ENCODE results near the gene MEI4. TPM values are rescaled to one million over a fixed set of nuclear protein-coding genes. Genes with fewer than 3 reads are reported as not detected.

The MEI4 gene
- 0.10 TPM for total RNA-seq

- Histone ChIP-seq H3K9me3 (ENCODE audit: low read depth, low read length) (no peaks in the 10 kb centered on the region), H3K27me3 (ENCODE audit: insufficient read depth, low read length) (no peaks in the 10 kb centered on the region), H3K4me1 (ENCODE audit: insufficient read depth, low read length) (no peaks in the 10 kb centered on the region), H3K4me3 (ENCODE audit: low read length) (no peak within 1 kb of the TSS)
These were observed at the start of gene MEI4 for GRCh38 chr6:77652739-77653138. Gene MEI4 (plus strand): TSS chr6:77653039. CDS start chr6:77690672, 37,633 bp downstream.

- Histone ChIP-seq H3K4me1 (ENCODE audit: insufficient read depth, low read length) (no peaks in the 10 kb centered on the region), H3K4me3 (ENCODE audit: low read length) (no peak overlapping the region), H3K9me3 (ENCODE audit: low read depth, low read length) (no peaks in the 10 kb centered on the region), H3K27me3 (ENCODE audit: insufficient read depth, low read length) (no peaks in the 10 kb centered on the region)
These were observed 48.4 kb upstream of the MEI4 start for GRCh38 chr6:77604476-77604875.

GRCh38 chr6:77607004-77607403, 45.8 kb upstream of the MEI4 start:
- Histone ChIP-seq H3K9me3 (ENCODE audit: low read depth, low read length) (no peaks in the 10 kb centered on the region), H3K4me1 (ENCODE audit: insufficient read depth, low read length) (no peaks in the 10 kb centered on the region), H3K27me3 (ENCODE audit: insufficient read depth, low read length) (no peaks in the 10 kb centered on the region), H3K4me3 (ENCODE audit: low read length) (no peak overlapping the region)

GRCh38 chr6:77609106-77609505, 43.7 kb upstream of the MEI4 start:
- no peak overlapping the region for H3K4me3 ChIP-seq (ENCODE audit: low read length)
- no peaks in the 10 kb centered on the region for H3K9me3 ChIP-seq (ENCODE audit: low read depth, low read length)
- H3K4me1 ChIP-seq (ENCODE audit: insufficient read depth, low read length), result no peaks in the 10 kb centered on the region
- H3K27me3 ChIP-seq (ENCODE audit: insufficient read depth, low read length), result no peaks in the 10 kb centered on the region

- H3K27me3 ChIP-seq (ENCODE audit: insufficient read depth, low read length), result no peaks in the 10 kb centered on the region
- no peaks in the 10 kb centered on the region for H3K4me1 ChIP-seq (ENCODE audit: insufficient read depth, low read length)
- H3K9me3 ChIP-seq (ENCODE audit: low read depth, low read length), result no peaks in the 10 kb centered on the region
- H3K4me3 ChIP-seq (ENCODE audit: low read length), result no peak overlapping the region
These were observed 33.7 kb upstream of the MEI4 start for GRCh38 chr6:77619114-77619513.

GRCh38 chr6:77620278-77620882, 32.5 kb upstream of the MEI4 start:
- H3K27me3 ChIP-seq (ENCODE audit: insufficient read depth, low read length), result no peaks in the 10 kb centered on the region
- H3K9me3 ChIP-seq (ENCODE audit: low read depth, low read length), result no peaks in the 10 kb centered on the region
- H3K4me3 ChIP-seq (ENCODE audit: low read length), result no peak overlapping the region
- H3K4me1 ChIP-seq (ENCODE audit: insufficient read depth, low read length), result no peaks in the 10 kb centered on the region

GRCh38 chr6:77624515-77624914, 28.3 kb upstream of the MEI4 start:
- H3K27me3 ChIP-seq (ENCODE audit: insufficient read depth, low read length), result no peaks in the 10 kb centered on the region
- no peaks in the 10 kb centered on the region for H3K9me3 ChIP-seq (ENCODE audit: low read depth, low read length)
- no peak overlapping the region for H3K4me3 ChIP-seq (ENCODE audit: low read length)
- no peaks in the 10 kb centered on the region for H3K4me1 ChIP-seq (ENCODE audit: insufficient read depth, low read length)

- no peaks in the 10 kb centered on the region for H3K4me1 ChIP-seq (ENCODE audit: insufficient read depth, low read length)
- H3K9me3 ChIP-seq (ENCODE audit: low read depth, low read length), result no peaks in the 10 kb centered on the region
- H3K27me3 ChIP-seq (ENCODE audit: insufficient read depth, low read length), result no peaks in the 10 kb centered on the region
- H3K4me3 ChIP-seq (ENCODE audit: low read length), result no peak overlapping the region
These were observed 26.4 kb upstream of the MEI4 start for GRCh38 chr6:77626426-77626825.

- Histone ChIP-seq H3K9me3 (ENCODE audit: low read depth, low read length) (no peaks in the 10 kb centered on the region), H3K4me3 (ENCODE audit: low read length) (no peak overlapping the region), H3K27me3 (ENCODE audit: insufficient read depth, low read length) (no peaks in the 10 kb centered on the region)
These were observed 22.8 kb upstream of the MEI4 start for GRCh38 chr6:77630014-77630413.

GRCh38 chr6:77633471-77633870, 19.4 kb upstream of the MEI4 start:
- Histone ChIP-seq H3K9me3 (ENCODE audit: low read depth, low read length) (no peaks in the 10 kb centered on the region), H3K27me3 (ENCODE audit: insufficient read depth, low read length) (no peaks in the 10 kb centered on the region), H3K4me3 (ENCODE audit: low read length) (no peak overlapping the region), H3K4me1 (ENCODE audit: insufficient read depth, low read length) (no peaks in the 10 kb centered on the region)

More at GRCh38 chr6:77630014-77630413, 22.8 kb upstream of the MEI4 start:
- no peaks in the 10 kb centered on the region for H3K4me1 ChIP-seq (ENCODE audit: insufficient read depth, low read length)

- Histone ChIP-seq H3K27me3 (ENCODE audit: insufficient read depth, low read length) (no peaks in the 10 kb centered on the region), H3K9me3 (ENCODE audit: low read depth, low read length) (no peaks in the 10 kb centered on the region), H3K4me1 (ENCODE audit: insufficient read depth, low read length) (no peaks in the 10 kb centered on the region), H3K4me3 (ENCODE audit: low read length) (no peak overlapping the region)
These were observed 18.7 kb upstream of the MEI4 start for GRCh38 chr6:77633993-77634715.

- no peaks in the 10 kb centered on the region for H3K9me3 ChIP-seq (ENCODE audit: low read depth, low read length)
- H3K4me3 ChIP-seq (ENCODE audit: low read length), result no peak overlapping the region
- H3K27me3 ChIP-seq (ENCODE audit: insufficient read depth, low read length), result no peaks in the 10 kb centered on the region
- no peaks in the 10 kb centered on the region for H3K4me1 ChIP-seq (ENCODE audit: insufficient read depth, low read length)
These were observed 14.6 kb upstream of the MEI4 start for GRCh38 chr6:77638129-77638830.

- H3K4me3 ChIP-seq (ENCODE audit: low read length), result no peak overlapping the region
- H3K27me3 ChIP-seq (ENCODE audit: insufficient read depth, low read length), result no peaks in the 10 kb centered on the region
These were observed 8.6 kb upstream of the MEI4 start for GRCh38 chr6:77644102-77644705.

GRCh38 chr6:77650098-77650663, 2.7 kb upstream of the MEI4 start:
- Histone ChIP-seq H3K9me3 (ENCODE audit: low read depth, low read length) (no peaks in the 10 kb centered on the region), H3K4me3 (ENCODE audit: low read length) (no peak overlapping the region), H3K27me3 (ENCODE audit: insufficient read depth, low read length) (no peaks in the 10 kb centered on the region), H3K4me1 (ENCODE audit: insufficient read depth, low read length) (no peaks in the 10 kb centered on the region)

More at GRCh38 chr6:77644102-77644705, 8.6 kb upstream of the MEI4 start:
- Histone ChIP-seq H3K4me1 (ENCODE audit: insufficient read depth, low read length) (no peaks in the 10 kb centered on the region), H3K9me3 (ENCODE audit: low read depth, low read length) (no peaks in the 10 kb centered on the region)

GRCh38 chr6:77653816-77654215, 977 bp downstream of the MEI4 start:
- Histone ChIP-seq H3K4me1 (ENCODE audit: insufficient read depth, low read length) (no peaks in the 10 kb centered on the region), H3K4me3 (ENCODE audit: low read length) (no peak overlapping the region), H3K9me3 (ENCODE audit: low read depth, low read length) (no peaks in the 10 kb centered on the region), H3K27me3 (ENCODE audit: insufficient read depth, low read length) (no peaks in the 10 kb centered on the region)
